HepG2 (cell line): ENCODE measurements around the gene DPY19L1. TPM values are rescaled to one million over a fixed set of nuclear protein-coding genes. Genes with fewer than 3 reads are reported as not detected.

Experiments used
- LCORL ChIP-seq, 2 experiments: fragments of 450-650 bp in 1 of 2; sonication (generic) in 1 of 2; formaldehyde crosslinking in 1 of 2; IDR thresholded peaks; 2 replicates each; pipeline versions ENCODE4 v1.5.0 to v1.6.1; 2017 to 2020; ENCODE audit warnings: antibody characterized with exemption in 1 of 2, missing genetic modification reagents in 1 of 2
- MED1 ChIP-seq: sonication (generic); formaldehyde crosslinking; IDR thresholded peaks from 2 replicates; pipeline ENCODE4 v1.4.0; 2020; ENCODE audit warnings: missing genetic modification reagents
- ZBTB20 ChIP-seq: sonication (generic); formaldehyde crosslinking; IDR thresholded peaks from 2 replicates; pipeline ENCODE4 v1.8.1; 2023; ENCODE audit warnings: missing genetic modification reagents, low read depth, mild to moderate bottlenecking, borderline replicate concordance
- ZFAT ChIP-seq: sonication (generic); formaldehyde crosslinking; conservative IDR thresholded peaks from 2 replicates; pipeline ENCODE4 v1.8.1; 2023; ENCODE audit warnings: missing genetic modification reagents, inconsistent platforms
- ZNF451 ChIP-seq: sonication (generic); formaldehyde crosslinking; IDR thresholded peaks from 2 replicates; pipeline ENCODE4 v1.5.0; 2020; ENCODE audit warnings: mild to moderate bottlenecking, missing genetic modification reagents
- polyA plus RNA-seq, 8 experiments: library from polyadenylated mRNA; depleted of rRNA in 3 of 8; stranded (reverse) in 7 of 8; unstranded in 1 of 8; fragments of >200 nt; fragmentation: Illumina TruSeq in 4 of 8; extraction: Trizol in 4 of 8; gene quantifications; 2 replicates each; pipeline versions ENCODE4 v1.2.1 to v1.2.3, GENCODE V29; 2011 to 2016; ENCODE audit warnings: low read depth in 4 of 8, missing spikeins in 1 of 8, mixed read lengths in 1 of 8; ENCODE audit not compliant: insufficient read depth in 1 of 8
- total RNA-seq, 5 experiments: library from RNA; depleted of rRNA; stranded (reverse); fragments of >200 nt; fragmentation: Illumina TruSeq; extraction: Trizol; gene quantifications; 2 replicates each; pipeline ENCODE4 v1.2.3, GENCODE V29; 2016; ENCODE audit warnings: low read depth in 1 of 5
- TF ChIP-seq, protein P1 (sequence below): sonication (generic); formaldehyde crosslinking; IDR thresholded peaks from 2 replicates; pipeline ENCODE4 v1.5.1; 2020; ENCODE audit warnings: mild to moderate bottlenecking, missing genetic modification reagents, moderate library complexity
- TF ChIP-seq, protein P2 (sequence below): sonication (generic); formaldehyde crosslinking; IDR thresholded peaks from 2 replicates; pipeline ENCODE4 v1.9.0; 2022; ENCODE audit warnings: missing genetic modification reagents, mild to moderate bottlenecking, borderline replicate concordance
- TF ChIP-seq, protein P3 (sequence below), 2 experiments: fragments of 450-650 bp in 1 of 2; sonication (generic) in 1 of 2; formaldehyde crosslinking; IDR thresholded peaks; 2 replicates each; pipeline versions ENCODE4 v1.5.0 to v1.8.0; 2020 to 2022; ENCODE audit warnings: mild to moderate bottlenecking in 1 of 2, missing genetic modification reagents in 1 of 2
- TF ChIP-seq, protein P4 (sequence below): sonication (generic); formaldehyde crosslinking; IDR thresholded peaks from 2 replicates; pipeline ENCODE4 v1.4.0; 2020; ENCODE audit warnings: mild to moderate bottlenecking, missing genetic modification reagents
- TF ChIP-seq, protein P5 (sequence below): sonication (generic); formaldehyde crosslinking; IDR thresholded peaks from 2 replicates; pipeline ENCODE4 v1.5.0; 2020; ENCODE audit warnings: missing genetic modification reagents

The DPY19L1 gene
- total and polyA plus RNA-seq, 2 of the 13 experiments (the other 11 are each of a cell fraction or from before 2014, with no cell fraction given): 18.9 to 32.6 TPM

DNA sequence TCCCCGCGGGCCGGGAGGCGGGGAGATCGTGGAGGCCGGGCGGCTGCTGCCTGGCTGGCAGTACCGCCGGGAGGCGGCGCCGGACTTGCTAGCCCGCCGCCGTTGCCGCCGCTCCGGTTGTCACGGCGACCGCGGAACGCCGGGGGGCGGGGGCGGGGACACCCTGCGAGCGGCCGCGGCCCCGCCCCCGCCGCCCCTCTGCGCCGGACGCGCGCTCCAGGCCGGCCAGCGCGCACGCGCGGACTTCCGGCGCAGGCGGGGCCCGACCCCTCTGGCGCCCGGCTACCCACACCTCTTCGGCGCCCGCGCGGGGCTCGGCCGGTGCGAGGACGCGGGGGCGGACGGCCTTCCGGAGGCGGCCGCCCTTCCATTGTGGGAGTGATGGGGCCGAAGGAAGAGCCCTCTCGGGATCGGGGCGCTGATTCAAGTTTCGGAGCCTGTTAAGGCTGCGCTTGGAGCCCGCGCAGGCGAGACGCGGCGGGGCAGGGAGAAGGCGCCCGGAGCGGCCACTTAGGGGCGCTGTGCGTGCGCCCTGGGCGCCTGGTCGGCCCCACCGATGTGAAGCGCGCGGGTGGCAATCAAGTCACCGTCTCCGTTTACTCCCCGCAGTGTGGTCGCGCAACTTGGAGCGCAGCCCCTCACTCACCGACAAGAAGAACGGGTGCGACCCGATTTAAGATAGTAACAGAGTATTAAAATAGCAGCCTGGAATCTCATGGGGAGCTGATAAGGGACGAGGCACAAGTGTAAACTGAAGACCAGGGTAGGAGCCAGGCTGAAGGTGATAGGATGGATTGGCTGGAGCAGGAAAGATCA is 449 bp upstream of the DPY19L1 start (continued):
- TF ChIP-seq, protein P1, sequence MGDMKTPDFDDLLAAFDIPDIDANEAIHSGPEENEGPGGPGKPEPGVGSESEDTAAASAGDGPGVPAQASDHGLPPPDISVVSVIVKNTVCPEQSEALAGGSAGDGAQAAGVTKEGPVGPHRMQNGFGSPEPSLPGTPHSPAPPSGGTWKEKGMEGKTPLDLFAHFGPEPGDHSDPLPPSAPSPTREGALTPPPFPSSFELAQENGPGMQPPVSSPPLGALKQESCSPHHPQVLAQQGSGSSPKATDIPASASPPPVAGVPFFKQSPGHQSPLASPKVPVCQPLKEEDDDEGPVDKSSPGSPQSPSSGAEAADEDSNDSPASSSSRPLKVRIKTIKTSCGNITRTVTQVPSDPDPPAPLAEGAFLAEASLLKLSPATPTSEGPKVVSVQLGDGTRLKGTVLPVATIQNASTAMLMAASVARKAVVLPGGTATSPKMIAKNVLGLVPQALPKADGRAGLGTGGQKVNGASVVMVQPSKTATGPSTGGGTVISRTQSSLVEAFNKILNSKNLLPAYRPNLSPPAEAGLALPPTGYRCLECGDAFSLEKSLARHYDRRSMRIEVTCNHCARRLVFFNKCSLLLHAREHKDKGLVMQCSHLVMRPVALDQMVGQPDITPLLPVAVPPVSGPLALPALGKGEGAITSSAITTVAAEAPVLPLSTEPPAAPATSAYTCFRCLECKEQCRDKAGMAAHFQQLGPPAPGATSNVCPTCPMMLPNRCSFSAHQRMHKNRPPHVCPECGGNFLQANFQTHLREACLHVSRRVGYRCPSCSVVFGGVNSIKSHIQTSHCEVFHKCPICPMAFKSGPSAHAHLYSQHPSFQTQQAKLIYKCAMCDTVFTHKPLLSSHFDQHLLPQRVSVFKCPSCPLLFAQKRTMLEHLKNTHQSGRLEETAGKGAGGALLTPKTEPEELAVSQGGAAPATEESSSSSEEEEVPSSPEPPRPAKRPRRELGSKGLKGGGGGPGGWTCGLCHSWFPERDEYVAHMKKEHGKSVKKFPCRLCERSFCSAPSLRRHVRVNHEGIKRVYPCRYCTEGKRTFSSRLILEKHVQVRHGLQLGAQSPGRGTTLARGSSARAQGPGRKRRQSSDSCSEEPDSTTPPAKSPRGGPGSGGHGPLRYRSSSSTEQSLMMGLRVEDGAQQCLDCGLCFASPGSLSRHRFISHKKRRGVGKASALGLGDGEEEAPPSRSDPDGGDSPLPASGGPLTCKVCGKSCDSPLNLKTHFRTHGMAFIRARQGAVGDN (CRISPR knock-in tag): peak; percentile 82
- TF ChIP-seq, protein P2, sequence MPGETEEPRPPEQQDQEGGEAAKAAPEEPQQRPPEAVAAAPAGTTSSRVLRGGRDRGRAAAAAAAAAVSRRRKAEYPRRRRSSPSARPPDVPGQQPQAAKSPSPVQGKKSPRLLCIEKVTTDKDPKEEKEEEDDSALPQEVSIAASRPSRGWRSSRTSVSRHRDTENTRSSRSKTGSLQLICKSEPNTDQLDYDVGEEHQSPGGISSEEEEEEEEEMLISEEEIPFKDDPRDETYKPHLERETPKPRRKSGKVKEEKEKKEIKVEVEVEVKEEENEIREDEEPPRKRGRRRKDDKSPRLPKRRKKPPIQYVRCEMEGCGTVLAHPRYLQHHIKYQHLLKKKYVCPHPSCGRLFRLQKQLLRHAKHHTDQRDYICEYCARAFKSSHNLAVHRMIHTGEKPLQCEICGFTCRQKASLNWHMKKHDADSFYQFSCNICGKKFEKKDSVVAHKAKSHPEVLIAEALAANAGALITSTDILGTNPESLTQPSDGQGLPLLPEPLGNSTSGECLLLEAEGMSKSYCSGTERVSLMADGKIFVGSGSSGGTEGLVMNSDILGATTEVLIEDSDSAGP (CRISPR knock-in tag): peak; percentile 77; the same call in 1 of the 2 replicates
- no peak for TF ChIP-seq ZFAT
- TF ChIP-seq, protein P3, sequence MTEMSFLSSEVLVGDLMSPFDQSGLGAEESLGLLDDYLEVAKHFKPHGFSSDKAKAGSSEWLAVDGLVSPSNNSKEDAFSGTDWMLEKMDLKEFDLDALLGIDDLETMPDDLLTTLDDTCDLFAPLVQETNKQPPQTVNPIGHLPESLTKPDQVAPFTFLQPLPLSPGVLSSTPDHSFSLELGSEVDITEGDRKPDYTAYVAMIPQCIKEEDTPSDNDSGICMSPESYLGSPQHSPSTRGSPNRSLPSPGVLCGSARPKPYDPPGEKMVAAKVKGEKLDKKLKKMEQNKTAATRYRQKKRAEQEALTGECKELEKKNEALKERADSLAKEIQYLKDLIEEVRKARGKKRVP (CRISPR knock-in tag; IDR thresholded peaks at IDR 0.05): no peak
- TF ChIP-seq ZNF451 (CRISPR knock-in tag): no peak
- TF ChIP-seq, protein P4, sequence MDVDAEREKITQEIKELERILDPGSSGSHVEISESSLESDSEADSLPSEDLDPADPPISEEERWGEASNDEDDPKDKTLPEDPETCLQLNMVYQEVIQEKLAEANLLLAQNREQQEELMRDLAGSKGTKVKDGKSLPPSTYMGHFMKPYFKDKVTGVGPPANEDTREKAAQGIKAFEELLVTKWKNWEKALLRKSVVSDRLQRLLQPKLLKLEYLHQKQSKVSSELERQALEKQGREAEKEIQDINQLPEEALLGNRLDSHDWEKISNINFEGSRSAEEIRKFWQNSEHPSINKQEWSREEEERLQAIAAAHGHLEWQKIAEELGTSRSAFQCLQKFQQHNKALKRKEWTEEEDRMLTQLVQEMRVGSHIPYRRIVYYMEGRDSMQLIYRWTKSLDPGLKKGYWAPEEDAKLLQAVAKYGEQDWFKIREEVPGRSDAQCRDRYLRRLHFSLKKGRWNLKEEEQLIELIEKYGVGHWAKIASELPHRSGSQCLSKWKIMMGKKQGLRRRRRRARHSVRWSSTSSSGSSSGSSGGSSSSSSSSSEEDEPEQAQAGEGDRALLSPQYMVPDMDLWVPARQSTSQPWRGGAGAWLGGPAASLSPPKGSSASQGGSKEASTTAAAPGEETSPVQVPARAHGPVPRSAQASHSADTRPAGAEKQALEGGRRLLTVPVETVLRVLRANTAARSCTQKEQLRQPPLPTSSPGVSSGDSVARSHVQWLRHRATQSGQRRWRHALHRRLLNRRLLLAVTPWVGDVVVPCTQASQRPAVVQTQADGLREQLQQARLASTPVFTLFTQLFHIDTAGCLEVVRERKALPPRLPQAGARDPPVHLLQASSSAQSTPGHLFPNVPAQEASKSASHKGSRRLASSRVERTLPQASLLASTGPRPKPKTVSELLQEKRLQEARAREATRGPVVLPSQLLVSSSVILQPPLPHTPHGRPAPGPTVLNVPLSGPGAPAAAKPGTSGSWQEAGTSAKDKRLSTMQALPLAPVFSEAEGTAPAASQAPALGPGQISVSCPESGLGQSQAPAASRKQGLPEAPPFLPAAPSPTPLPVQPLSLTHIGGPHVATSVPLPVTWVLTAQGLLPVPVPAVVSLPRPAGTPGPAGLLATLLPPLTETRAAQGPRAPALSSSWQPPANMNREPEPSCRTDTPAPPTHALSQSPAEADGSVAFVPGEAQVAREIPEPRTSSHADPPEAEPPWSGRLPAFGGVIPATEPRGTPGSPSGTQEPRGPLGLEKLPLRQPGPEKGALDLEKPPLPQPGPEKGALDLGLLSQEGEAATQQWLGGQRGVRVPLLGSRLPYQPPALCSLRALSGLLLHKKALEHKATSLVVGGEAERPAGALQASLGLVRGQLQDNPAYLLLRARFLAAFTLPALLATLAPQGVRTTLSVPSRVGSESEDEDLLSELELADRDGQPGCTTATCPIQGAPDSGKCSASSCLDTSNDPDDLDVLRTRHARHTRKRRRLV (CRISPR knock-in tag): no peak
- TF ChIP-seq LCORL (IDR thresholded peaks at IDR 0.05): no peak
- TF ChIP-seq LCORL (CRISPR knock-in tag; IDR thresholded peaks at IDR 0.05): 0 out of 2 replicates have a peak, but pooled peaks have one; percentile 41
- no peak; the same call in 1 of the 2 replicates for TF ChIP-seq MED1 (CRISPR knock-in tag)
- no peak for TF ChIP-seq ZBTB20 (CRISPR knock-in tag)
- TF ChIP-seq, protein P5, sequence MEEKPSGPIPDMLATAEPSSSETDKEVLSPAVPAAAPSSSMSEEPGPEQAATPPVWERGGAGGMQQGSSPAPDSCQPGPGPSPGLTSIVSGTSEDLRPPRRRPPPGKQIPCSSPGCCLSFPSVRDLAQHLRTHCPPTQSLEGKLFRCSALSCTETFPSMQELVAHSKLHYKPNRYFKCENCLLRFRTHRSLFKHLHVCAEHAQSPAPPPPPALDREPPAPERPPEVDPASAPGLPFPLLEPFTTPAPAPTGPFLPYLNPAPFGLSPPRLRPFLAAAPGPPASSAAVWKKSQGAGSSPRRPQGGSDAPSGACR (CRISPR knock-in tag): no peak
